Frontal cortex (tissue), 4 donors: ENCODE data around the gene PSMC6. TPM values are rescaled to one million over a fixed set of nuclear protein-coding genes. Genes with fewer than 3 reads are reported as not detected.

Experiments used
- DNase-seq, 2 donors: peaks; one replicate each; pipeline ENCODE4 v3.0.0; 2012; ENCODE audit warnings: low spot score in 2 of 2
- FAIRE-seq: peaks from 2 replicates; lab custom pipeline; 2012; peaks lifted over from hg19 to GRCh38; lab: Jason Lieb, UNC
- total RNA-seq: library from RNA; depleted of rRNA; stranded (reverse); fragments of >200 nt; gene quantifications from one replicate; pipeline ENCODE4 v1.2.3, GENCODE V29; 2014
- donor health status: control.
- donor health status: control.
- donor health status: control.

PSMC6 gene
- total RNA-seq: 106 TPM

DNA sequence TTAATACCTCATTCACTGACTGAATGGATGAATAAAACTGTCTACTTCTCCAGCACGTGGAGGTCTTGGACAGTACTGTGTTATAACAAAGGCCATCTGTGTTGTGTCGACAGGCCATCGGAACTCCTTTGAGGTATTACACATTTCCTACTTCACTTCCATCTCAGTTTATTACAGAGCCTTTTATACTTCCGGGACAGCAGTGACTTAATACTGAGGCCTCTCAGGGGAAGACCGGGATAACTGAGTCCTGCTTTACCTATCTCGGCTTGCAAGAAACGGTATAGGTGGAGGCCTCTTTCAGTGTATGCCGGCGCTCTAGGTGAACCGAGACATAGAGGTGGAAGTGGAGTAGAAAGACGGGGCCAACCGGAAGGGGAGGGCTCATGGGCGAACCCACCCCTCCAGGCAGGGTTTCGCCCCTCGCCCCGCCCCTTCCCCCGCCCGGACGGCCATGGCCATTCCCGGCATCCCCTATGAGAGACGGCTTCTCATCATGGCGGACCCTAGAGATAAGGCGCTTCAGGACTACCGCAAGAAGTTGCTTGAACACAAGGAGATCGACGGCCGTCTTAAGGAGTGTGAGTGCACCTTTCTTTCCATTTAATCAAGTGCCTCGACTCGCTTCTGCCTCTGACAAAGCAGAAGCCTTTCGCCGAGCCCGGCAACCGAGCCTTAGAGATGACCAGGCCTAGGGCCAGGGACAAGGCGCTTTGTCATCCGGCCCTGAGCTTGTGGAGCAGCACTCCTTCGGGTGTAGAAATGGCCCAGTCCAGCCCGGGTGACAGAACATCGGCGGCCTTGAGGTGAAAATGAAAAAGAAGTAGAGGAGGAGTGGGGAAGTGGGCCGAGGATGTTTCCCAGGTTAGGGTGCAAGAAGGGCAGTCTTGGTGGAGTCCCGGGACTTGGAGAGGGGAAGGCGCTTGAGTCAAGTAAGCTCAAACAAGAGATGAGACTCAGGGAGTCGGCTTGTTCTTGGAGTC, at the start of gene PSMC6:
Gene PSMC6, plus strand, starts transcription at position 477 of the 983 bp plus-strand sequence. Its CDS starts 20 bp downstream, at position 497.
- FAIRE-seq: no peak

GRCh38 chr14:52660325-52660724, 46.7 kb upstream of the PSMC6 start:
- FAIRE-seq: no peak
- no peak for DNase-seq

More for the DNA sequence above, at the start of gene PSMC6:
- peak; percentile 76 to 90 for DNase-seq

DNA sequence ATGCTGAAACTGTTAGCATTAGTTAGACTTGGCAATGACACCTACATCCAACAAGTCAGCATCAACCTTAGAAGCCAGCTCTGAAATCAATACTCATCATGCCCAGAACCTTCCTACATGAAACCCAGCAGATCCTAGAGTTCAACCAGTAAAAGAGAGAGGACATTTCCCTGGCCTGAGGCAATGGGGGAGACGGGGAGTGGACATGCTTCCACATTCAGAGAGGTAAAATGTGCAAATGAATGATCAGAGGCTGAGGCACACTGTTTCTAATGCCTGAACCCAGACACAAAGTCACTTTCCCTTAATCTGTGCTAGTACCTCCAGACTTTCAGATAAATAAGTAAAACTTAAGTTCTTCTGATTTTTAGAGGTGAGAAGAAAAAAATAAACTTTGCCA, 46.2 kb upstream of the PSMC6 start:
- DNase-seq (no peak), FAIRE-seq (no peak)

DNA sequence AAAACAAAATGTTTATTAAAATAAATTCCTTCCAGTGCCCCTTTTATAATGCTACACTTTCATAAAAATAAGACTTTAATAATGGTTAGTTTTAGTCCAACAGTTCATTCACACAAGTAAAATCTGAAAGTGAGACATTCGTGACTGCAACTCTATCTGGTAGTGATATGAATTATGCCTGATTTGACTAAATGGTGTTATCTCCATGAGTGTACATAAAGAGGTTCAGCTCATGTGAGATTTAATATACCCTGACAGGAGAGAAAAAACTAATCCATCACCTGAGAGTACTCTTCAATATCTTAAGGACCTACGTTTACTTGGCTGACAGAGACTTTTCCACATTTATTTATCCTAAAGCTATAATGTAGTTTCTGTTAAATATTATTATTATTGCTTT, 45.7 kb upstream of the PSMC6 start:
- no peak for DNase-seq
- no peak for FAIRE-seq

GRCh38 chr14:52663850-52664249, 43.1 kb upstream of the PSMC6 start:
- DNase-seq (no peak), FAIRE-seq (no peak)

- FAIRE-seq: no peak
- DNase-seq: no peak
Observed at GRCh38 chr14:52678591-52678990, 28.4 kb upstream of the PSMC6 start.

DNA sequence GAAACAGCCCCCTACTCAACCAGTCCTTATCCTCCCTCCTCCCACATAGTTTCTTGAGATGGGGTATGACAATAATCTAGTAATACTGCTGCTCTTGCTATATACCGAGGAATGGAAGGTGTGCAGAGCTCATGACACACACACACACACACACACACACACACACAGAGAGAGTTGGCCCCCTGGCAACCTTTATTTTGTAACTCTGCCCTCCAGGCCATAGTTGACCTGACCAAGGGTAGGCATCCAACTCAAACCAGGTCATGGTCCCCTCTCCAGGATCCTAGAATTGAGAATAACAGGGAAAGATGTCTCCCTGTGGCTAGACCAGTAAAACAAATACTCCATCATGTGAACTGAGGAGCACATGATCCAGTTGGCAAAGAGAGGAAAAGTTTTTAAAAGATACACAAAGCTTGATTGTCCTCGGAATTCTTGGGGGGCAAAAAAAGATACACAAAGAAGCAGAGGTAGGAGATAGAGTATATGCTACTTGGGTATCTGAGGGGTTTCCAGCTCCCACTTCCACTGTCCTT, 22.9 kb upstream of the PSMC6 start:
- DNase-seq (no peak), FAIRE-seq (no peak)

GRCh38 chr14:52686176-52686575, 20.8 kb upstream of the PSMC6 start:
- FAIRE-seq: no peak

GRCh38 chr14:52690983-52691760, 15.8 kb upstream of the PSMC6 start:
- no peak for DNase-seq
- no peak for FAIRE-seq

More at GRCh38 chr14:52686176-52686575, 20.8 kb upstream of the PSMC6 start:
- no peak for DNase-seq

- no peak for FAIRE-seq
- no peak for DNase-seq
Observed at GRCh38 chr14:52692248-52692962, 14.6 kb upstream of the PSMC6 start.

- FAIRE-seq (no peak), DNase-seq (no peak)
Observed at GRCh38 chr14:52693036-52693435, 14.0 kb upstream of the PSMC6 start.

GRCh38 chr14:52693532-52693931, 13.5 kb upstream of the PSMC6 start:
- FAIRE-seq: no peak

DNA sequence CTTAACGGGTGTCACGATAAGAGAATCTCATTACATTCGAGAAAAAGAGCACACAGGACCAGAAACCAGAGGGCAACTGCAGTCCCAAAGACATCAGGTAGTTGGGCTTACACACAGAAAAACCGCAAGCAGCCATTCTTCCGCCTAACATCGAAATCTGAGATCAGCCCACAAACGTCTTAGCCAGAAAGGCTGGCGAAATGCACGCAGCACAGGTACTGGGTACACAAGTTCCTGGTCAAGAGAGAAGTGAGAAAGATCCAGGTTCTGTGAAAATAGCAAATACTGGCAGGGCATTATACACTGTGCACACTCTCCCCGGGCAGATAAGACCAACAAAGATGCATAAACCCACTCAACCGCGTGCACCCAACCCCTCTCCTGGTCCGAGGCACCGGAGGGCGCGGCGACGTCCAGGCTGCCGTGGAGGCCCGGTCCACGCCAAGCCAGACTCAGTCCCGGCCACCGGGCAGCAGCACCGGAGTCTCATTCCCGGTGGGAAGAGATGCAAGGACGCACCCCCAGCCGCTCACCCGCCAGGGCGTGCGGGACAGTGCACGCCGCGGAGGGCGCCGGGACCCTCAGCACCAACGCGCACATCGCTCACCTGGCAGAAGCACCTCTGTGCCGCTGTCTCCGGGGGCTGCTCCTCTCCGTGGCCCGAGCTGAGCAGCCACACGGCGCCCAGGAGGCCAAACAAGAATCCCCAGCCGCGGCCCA, 12.1 kb upstream of the PSMC6 start:
- FAIRE-seq: no peak
- DNase-seq: peak; percentile 19 to 26

More at GRCh38 chr14:52693532-52693931, 13.5 kb upstream of the PSMC6 start:
- no peak for DNase-seq

DNA sequence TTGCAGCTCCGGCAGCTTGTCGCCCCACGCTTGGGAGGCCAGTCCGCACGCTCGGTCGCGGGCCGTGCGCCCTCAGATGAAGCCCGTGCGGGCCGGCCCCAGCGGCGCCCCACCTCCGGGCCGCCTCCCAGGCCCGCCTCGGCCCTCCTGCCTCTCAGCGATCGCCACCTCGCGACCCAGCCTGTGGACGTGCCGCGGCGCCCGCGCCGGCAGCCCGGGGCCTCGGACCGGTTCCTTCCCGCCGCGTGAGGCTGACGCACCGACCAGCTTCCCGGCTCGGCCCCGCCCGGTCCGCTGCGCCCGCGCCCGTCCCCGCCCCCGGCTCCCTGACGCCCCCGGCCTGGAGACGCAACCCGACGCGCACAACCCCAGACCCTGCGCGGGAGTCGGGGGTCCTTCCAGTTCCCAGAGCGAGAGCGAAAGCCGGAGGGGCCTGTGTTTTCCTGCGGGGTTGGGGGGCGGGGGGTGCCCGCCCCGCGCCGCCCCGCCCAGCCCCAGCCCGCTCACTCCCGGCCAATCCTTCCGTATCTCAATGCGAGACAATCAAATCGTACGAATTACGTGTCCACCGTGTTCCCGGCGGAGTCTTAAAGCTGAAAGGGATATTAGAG, 11.4 kb upstream of the PSMC6 start, which contains the start of gene ERO1A:
Gene ERO1A, minus strand, starts transcription at position 78 of the 611 bp plus-strand sequence. Its CDS starts 77 bp downstream, at position 1.
- FAIRE-seq (no peak), DNase-seq (peak; percentile 73 to 74)

GRCh38 chr14:52700701-52701172, 6.3 kb upstream of the PSMC6 start:
- FAIRE-seq: no peak
- no peak for DNase-seq

DNA sequence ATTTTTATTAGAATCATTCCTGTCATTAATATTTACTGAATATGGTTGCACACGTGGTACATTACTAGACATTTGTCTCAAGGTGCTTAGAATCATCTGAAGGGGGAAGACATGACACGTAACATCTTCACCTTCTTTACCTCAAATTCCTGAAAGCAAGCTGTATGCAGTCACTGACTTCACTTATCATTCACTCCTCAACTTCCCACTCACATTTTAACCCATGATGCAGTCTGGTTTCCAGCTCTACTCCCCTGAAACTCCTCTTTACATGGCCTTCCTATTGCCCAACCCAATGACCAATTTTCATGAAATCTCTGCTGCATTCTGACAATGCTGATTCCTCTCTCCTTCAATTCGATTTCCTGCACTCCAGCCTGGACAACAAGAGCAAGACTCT, 5.8 kb upstream of the PSMC6 start:
- FAIRE-seq: no peak
- DNase-seq: no peak

GRCh38 chr14:52703225-52703624, 3.8 kb upstream of the PSMC6 start:
- FAIRE-seq: no peak
- no peak for DNase-seq

- no peak for DNase-seq
- FAIRE-seq: no peak
Observed at GRCh38 chr14:52703664-52704063, 3.3 kb upstream of the PSMC6 start.
